HEK293 (cell line): ENCODE results near the gene B3GNT4.

Experiments used
- CTCF ChIA-PET: fragments of 350-600 bp; formaldehyde crosslinking; extraction: SDS; loops from one replicate; lab custom pipeline; 2021; ENCODE audit warnings: antibody characterized with exemption; lab: Yijun Ruan, JAX
- POLR2A ChIA-PET: fragments of 300-600 bp; formaldehyde crosslinking; extraction: SDS; loops from one replicate; lab custom pipeline; 2020; ENCODE audit warnings: antibody characterized with exemption, inconsistent platforms; lab: Yijun Ruan, JAX
- H3K27ac ChIP-seq: fragments of 200-500 bp; sonication (Bioruptor generic); 2 replicates; pipeline ENCODE4 v1.5.1; 2014; ENCODE audit warnings: low read depth, low read length, control low read depth, inconsistent platforms; ENCODE audit errors: extremely low read depth
- H3K36me3 ChIP-seq, 2 experiments: fragments of 200-500 bp in 1 of 2; sonication (Bioruptor generic) in 1 of 2; 1 replicate in 1 of 2; 2 replicates in 1 of 2; pipeline ENCODE4 v1.5.1; 2014 to 2017; ENCODE audit warnings: inconsistent platforms in 2 of 2, low read length in 2 of 2; ENCODE audit not compliant: control insufficient read depth in 2 of 2, insufficient read depth in 1 of 2
- H3K4me1 ChIP-seq: fragments of 200-500 bp; sonication (Bioruptor generic); 2 replicates; pipeline ENCODE4 v1.5.1; 2014; ENCODE audit warnings: mild to moderate bottlenecking, low read length, inconsistent platforms; ENCODE audit not compliant: control insufficient read depth, insufficient read depth
- H3K4me3 ChIP-seq: 2 replicates; pipeline ENCODE4 v1.5.1; 2011; ENCODE audit warnings: low read depth, mild to moderate bottlenecking, control low read depth, low read length, moderate library complexity
- H3K9me3 ChIP-seq: fragments of 200-500 bp; sonication (Bioruptor generic); 2 replicates; pipeline ENCODE4 v1.5.1; 2014; ENCODE audit warnings: low read depth, low read length, inconsistent platforms; ENCODE audit not compliant: control insufficient read depth, insufficient read depth
- BCL11B ChIP-seq: fragments of 450-650 bp; formaldehyde crosslinking; IDR thresholded peaks from 2 replicates; pipeline ENCODE4 v1.5.1; 2016; ENCODE audit warnings: low read depth, missing biosample characterization, missing genetic modification characterization
- GLIS1 ChIP-seq: fragments of 450-650 bp; formaldehyde crosslinking; IDR thresholded peaks from 2 replicates; pipeline ENCODE4 v1.5.1; 2016; ENCODE audit warnings: missing biosample characterization, missing genetic modification characterization
- HIC1 ChIP-seq: fragments of 450-650 bp; formaldehyde crosslinking; IDR thresholded peaks from 2 replicates; pipeline ENCODE4 v1.5.1; 2016; ENCODE audit warnings: missing biosample characterization, missing genetic modification characterization
- HOXC10 ChIP-seq: sonication (generic); formaldehyde crosslinking; IDR thresholded peaks from 2 replicates; pipeline ENCODE4 v1.8.1; 2023; ENCODE audit warnings: mild to moderate bottlenecking, missing genetic modification reagents
- MYNN ChIP-seq: fragments of 450-650 bp; formaldehyde crosslinking; IDR thresholded peaks from 2 replicates; pipeline ENCODE4 v1.5.1; 2016; ENCODE audit warnings: missing biosample characterization, missing genetic modification characterization, borderline replicate concordance
- PRDM6 ChIP-seq: fragments of 450-650 bp; formaldehyde crosslinking; IDR thresholded peaks from 2 replicates; pipeline ENCODE4 v1.5.1; 2017; ENCODE audit warnings: missing biosample characterization, missing genetic modification characterization
- REST ChIP-seq: fragments of 450-650 bp; formaldehyde crosslinking; IDR thresholded peaks from 2 replicates; pipeline ENCODE4 v1.5.1; 2016; ENCODE audit warnings: missing biosample characterization, missing genetic modification characterization
- ZBTB11 ChIP-seq: fragments of 450-650 bp; formaldehyde crosslinking; conservative IDR thresholded peaks from 2 replicates; pipeline ENCODE4 v1.5.1; 2016; ENCODE audit warnings: low read depth, missing biosample characterization, missing genetic modification characterization
- ZFP3 ChIP-seq: fragments of 450-650 bp; formaldehyde crosslinking; IDR thresholded peaks from 2 replicates; pipeline ENCODE4 v1.5.1; 2016; ENCODE audit warnings: low read depth, missing biosample characterization, missing genetic modification characterization
- ZNF10 ChIP-seq: fragments of 450-650 bp; formaldehyde crosslinking; IDR thresholded peaks from 2 replicates; pipeline ENCODE4 v1.5.1; 2017; ENCODE audit warnings: missing biosample characterization, missing genetic modification characterization
- ZNF114 ChIP-seq: fragments of 450-650 bp; formaldehyde crosslinking; IDR thresholded peaks from 2 replicates; pipeline ENCODE4 v1.5.0; 2017; ENCODE audit warnings: missing biosample characterization, missing genetic modification characterization
- ZNF214 ChIP-seq: fragments of 450-650 bp; formaldehyde crosslinking; IDR thresholded peaks from 2 replicates; pipeline ENCODE4 v1.5.1; 2017; ENCODE audit warnings: missing biosample characterization, mild to moderate bottlenecking, missing genetic modification characterization, borderline replicate concordance
- ZNF26 ChIP-seq: fragments of 450-650 bp; formaldehyde crosslinking; IDR thresholded peaks from 2 replicates; pipeline ENCODE4 v1.5.1; 2016; ENCODE audit warnings: missing biosample characterization, missing genetic modification characterization
- ZNF266 ChIP-seq: fragments of 450-650 bp; formaldehyde crosslinking; IDR thresholded peaks from 2 replicates; pipeline ENCODE4 v1.5.1; 2016; ENCODE audit warnings: missing biosample characterization, missing genetic modification characterization, low read depth
- ZNF416 ChIP-seq: fragments of 450-650 bp; formaldehyde crosslinking; IDR thresholded peaks from 2 replicates; pipeline ENCODE4 v1.5.1; 2016; ENCODE audit warnings: missing biosample characterization, missing genetic modification characterization
- ZNF48 ChIP-seq: fragments of 450-650 bp; formaldehyde crosslinking; IDR thresholded peaks from 2 replicates; pipeline ENCODE4 v1.5.1; 2016; ENCODE audit warnings: missing biosample characterization, missing genetic modification characterization
- ZNF530 ChIP-seq: fragments of 450-650 bp; formaldehyde crosslinking; IDR thresholded peaks from 2 replicates; pipeline ENCODE4 v1.5.1; 2016; ENCODE audit warnings: low read depth, missing biosample characterization, missing genetic modification characterization
- ZNF626 ChIP-seq: fragments of 450-650 bp; sonication (Bioruptor Pico); formaldehyde crosslinking; IDR thresholded peaks from 2 replicates; pipeline ENCODE4 v1.5.1; 2018; ENCODE audit warnings: missing biosample characterization, missing genetic modification characterization, inconsistent platforms
- ZNF791 ChIP-seq: fragments of 450-650 bp; formaldehyde crosslinking; IDR thresholded peaks from 2 replicates; pipeline ENCODE4 v1.5.1; 2016; ENCODE audit warnings: missing biosample characterization, missing genetic modification characterization
- ZSCAN18 ChIP-seq: fragments of 450-650 bp; formaldehyde crosslinking; IDR thresholded peaks from 2 replicates; pipeline ENCODE4 v1.5.1; 2016; ENCODE audit warnings: missing biosample characterization, missing genetic modification characterization
- ZSCAN5A ChIP-seq: fragments of 450-650 bp; formaldehyde crosslinking; IDR thresholded peaks from 2 replicates; pipeline ENCODE4 v1.5.1; 2016; ENCODE audit warnings: missing biosample characterization, missing genetic modification characterization

B3GNT4 gene

GRCh38 chr12:122250047-122250446 is 46.5 kb downstream of the B3GNT4 start (continued):
- TF ChIP-seq REST (no peak), ZBTB11 (tag by site-specific recombination) (no peak), ZNF26 (tag by site-specific recombination) (no peak), ZNF48 (tag by site-specific recombination) (no peak), BCL11B (tag by site-specific recombination) (no peak), MYNN (tag by site-specific recombination) (no peak)

GRCh38 chr12:122250536-122250935 is 47.0 kb downstream of the B3GNT4 start:
- CTCF ChIA-PET = interaction anchor here (0.8 to 1.1 kb wide), 2 partner anchors 87 to 105 kb away, joined by 3 read pairs; no protein-coding TSS in a partner anchor
- Histone ChIP-seq H3K36me3 (peaks cover 9 to 28% of the 10 kb centered on the region in 2 experiments; a peak in 2 of 3 replicates), H3K4me1 (no peaks in the 10 kb centered on the region), H3K27ac (no peak overlapping the region), H3K9me3 (no peaks in the 10 kb centered on the region), H3K4me3 (no peak overlapping the region)
- POLR2A ChIA-PET = no interaction called here
- TF ChIP-seq ZFP3 (tag by site-specific recombination) (no peak), ZNF530 (no peak), HOXC10 (no peak), ZSCAN5A (tag by site-specific recombination) (no peak), PRDM6 (tag by site-specific recombination) (no peak), ZNF791 (tag by site-specific recombination) (no peak), ZNF214 (no peak), HIC1 (tag by site-specific recombination) (no peak), ZNF416 (tag by site-specific recombination) (no peak), ZSCAN18 (tag by site-specific recombination) (no peak), ZNF266 (tag by site-specific recombination) (no peak), GLIS1 (tag by site-specific recombination) (no peak), ZNF626 (no peak), ZNF114 (tag by site-specific recombination) (no peak), ZNF10 (tag by site-specific recombination) (no peak)
